Measurements from ENCODE around the gene FAM9C. TPM values are rescaled to one million over a fixed set of nuclear protein-coding genes. Genes with fewer than 3 reads are reported as not detected.

Gene FAM9C
- total and polyA plus RNA-seq, 2 donors (not counting 1 experiment from before 2014, with no cell fraction given) = not detected

- H2AFZ ChIP-seq (ENCODE audit: insufficient read depth, low read depth, low read length, poor library complexity, severe bottlenecking) = no peak overlapping the region
These were observed 7.5 kb downstream of the FAM9C start for GRCh38 chrX:13036896-13037295.

GRCh38 chrX:13033193-13033592 lies 11.2 kb downstream of the FAM9C start:
- no CpG with 5 or more reads among the region's 2 CpGs for WGBS (ENCODE audit: insufficient coverage)
- Histone ChIP-seq H3K27me3 (replicated peaks in 1 of 4; ENCODE audit: control extremely low read depth in 1 of 4, control insufficient read depth in 3 of 4, insufficient read depth in 4 of 4, low read length in 3 of 4) (peaks cover 0 to 3% (median 0%) of the 10 kb centered on the region in 4 experiments), H3K36me3 (replicated peaks in 1 of 2; ENCODE audit: control extremely low read depth in 1 of 2, control insufficient read depth in 1 of 2, extremely low read depth in 1 of 2, insufficient read depth in 2 of 2, low read length in 1 of 2) (no peaks in the 10 kb centered on the region), H3K4me1 (ENCODE audit: control insufficient read depth in 2 of 2, insufficient read depth in 2 of 2, low read length in 2 of 2) (peaks cover 20 to 22% of the 10 kb centered on the region in 2 donors), H3K79me2 (ENCODE audit: control insufficient read depth, insufficient read depth, low read length) (no peaks in the 10 kb centered on the region), H3K4me2 (replicated peaks; ENCODE audit: low read depth, low read length, poor library complexity, severe bottlenecking) (no peak overlapping the region), H2AFZ (ENCODE audit: insufficient read depth, low read depth, low read length, poor library complexity, severe bottlenecking) (no peak overlapping the region), H3K9me3 (ENCODE audit: control extremely low read depth in 1 of 3, control insufficient read depth in 2 of 3, insufficient read depth in 1 of 3, low read length in 2 of 3) (no peaks in the 10 kb centered on the region), H3K9ac (ENCODE audit: low read length) (no peak overlapping the region), H3K4me3 (ENCODE audit: control extremely low read depth in 1 of 5, extremely low read depth in 1 of 5, insufficient read depth in 1 of 5, low read depth in 2 of 5, low read length in 4 of 5) (no peak overlapping the region), H4K20me1 (ENCODE audit: control insufficient read depth, insufficient read depth, low read length, poor library complexity, severe bottlenecking) (no peaks in the 10 kb centered on the region), H3K27ac (ENCODE audit: low read length in 2 of 2) (no peak overlapping the region)
- Mint-ChIP-seq H3K27ac (no peak overlapping the region), H3K27me3 (no peaks in the 10 kb centered on the region), H3K9me3 (ENCODE audit: insufficient read depth) (no peaks in the 10 kb centered on the region), H3K4me1 (peaks cover 23% of the 10 kb centered on the region), H3K4me3 (no peak overlapping the region)
- ChIA-PET POLR2A (no interaction called here), CTCF (no interaction called here)
- no peak for ATAC-seq (ENCODE audit: low read depth)
- no peak for DNase-seq
- intact Hi-C loops (cut with micrococcal nuclease) = no loop called here
- TF ChIP-seq CTCF (IDR thresholded peaks at IDR 0.05) = no peak
- no peak for TF ChIP-seq EZH2 (IDR thresholded peaks at IDR 0.05; ENCODE audit: borderline replicate concordance, insufficient read depth, low read depth, low read length, poor library complexity, severe bottlenecking)

More at GRCh38 chrX:13036896-13037295, 7.5 kb downstream of the FAM9C start:
- Mint-ChIP-seq H3K27me3 (no peaks in the 10 kb centered on the region), H3K4me1 (peaks cover 10% of the 10 kb centered on the region), H3K27ac (no peak overlapping the region), H3K4me3 (no peak overlapping the region), H3K9me3 (ENCODE audit: insufficient read depth) (no peaks in the 10 kb centered on the region)
- Histone ChIP-seq H3K9me3 (ENCODE audit: control extremely low read depth in 1 of 3, control insufficient read depth in 2 of 3, insufficient read depth in 1 of 3, low read length in 2 of 3) (no peaks in the 10 kb centered on the region), H3K4me3 (ENCODE audit: control extremely low read depth in 1 of 5, extremely low read depth in 1 of 5, insufficient read depth in 1 of 5, low read depth in 2 of 5, low read length in 4 of 5) (no peak overlapping the region), H3K4me2 (replicated peaks; ENCODE audit: low read depth, low read length, poor library complexity, severe bottlenecking) (no peak overlapping the region), H4K20me1 (ENCODE audit: control insufficient read depth, insufficient read depth, low read length, poor library complexity, severe bottlenecking) (no peaks in the 10 kb centered on the region), H3K9ac (ENCODE audit: low read length) (no peak overlapping the region), H3K27ac (ENCODE audit: low read length in 2 of 2) (no peak overlapping the region), H3K36me3 (replicated peaks in 1 of 2; ENCODE audit: control extremely low read depth in 1 of 2, control insufficient read depth in 1 of 2, extremely low read depth in 1 of 2, insufficient read depth in 2 of 2, low read length in 1 of 2) (no peaks in the 10 kb centered on the region), H3K4me1 (ENCODE audit: control insufficient read depth in 2 of 2, insufficient read depth in 2 of 2, low read length in 2 of 2) (no peaks in the 10 kb centered on the region), H3K27me3 (replicated peaks in 1 of 4; ENCODE audit: control extremely low read depth in 1 of 4, control insufficient read depth in 3 of 4, insufficient read depth in 4 of 4, low read length in 3 of 4) (peaks cover 0 to 3% (median 0%) of the 10 kb centered on the region in 4 experiments), H3K79me2 (ENCODE audit: control insufficient read depth, insufficient read depth, low read length) (no peaks in the 10 kb centered on the region)
- ATAC-seq (ENCODE audit: low read depth) = no peak
- intact Hi-C loops (cut with micrococcal nuclease) = no loop called here
- POLR2A ChIA-PET = no interaction called here
- WGBS (ENCODE audit: insufficient coverage) = 100% methylated on average over 3 of the region's 3 CpGs
- CTCF ChIA-PET = no interaction called here
- TF ChIP-seq EZH2 (IDR thresholded peaks at IDR 0.05; ENCODE audit: borderline replicate concordance, insufficient read depth, low read depth, low read length, poor library complexity, severe bottlenecking) = no peak
- TF ChIP-seq CTCF (IDR thresholded peaks at IDR 0.05) = no peak
- no peak for DNase-seq

Measured in B cell (primary cell).